Immature natural killer cell (primary cell): ENCODE results near the gene GRAMD2B. TPM values are rescaled to one million over a fixed set of nuclear protein-coding genes. Genes with fewer than 3 reads are reported as not detected.

Source experiments
- DNase-seq, 3 donors: peaks; one replicate each; pipeline ENCODE4 v3.0.0; 2022; ENCODE audit warnings: mixed read lengths in 1 of 3
- H3K27ac Mint-ChIP-seq, 6 donors: one replicate each; pipeline ENCODE4 v1.8.0; 2020; ENCODE audit warnings: mixed read lengths in 6 of 6, mild to moderate bottlenecking in 5 of 6, inconsistent platforms in 4 of 6, moderate library complexity in 3 of 6
- H3K27me3 Mint-ChIP-seq, 3 donors: one replicate each; pipeline ENCODE4 v1.8.0; 2020 to 2021; ENCODE audit warnings: low read depth in 3 of 3, mild to moderate bottlenecking in 3 of 3, mixed read lengths in 3 of 3, moderate library complexity in 3 of 3, inconsistent platforms in 1 of 3
- H3K36me3 Mint-ChIP-seq, 3 donors: one replicate each; pipeline ENCODE4 v1.8.0; 2020; ENCODE audit warnings: mixed read lengths in 3 of 3, inconsistent platforms in 2 of 3, mild to moderate bottlenecking in 2 of 3
- H3K4me1 Mint-ChIP-seq, 2 donors: one replicate each; pipeline ENCODE4 v1.8.0; 2020; ENCODE audit warnings: inconsistent platforms in 2 of 2, mild to moderate bottlenecking in 2 of 2, mixed read lengths in 2 of 2, moderate library complexity in 1 of 2
- H3K4me3 Mint-ChIP-seq, 5 donors: one replicate each; pipeline ENCODE4 v1.8.0; 2020; ENCODE audit warnings: mild to moderate bottlenecking in 5 of 5, mixed read lengths in 5 of 5, inconsistent platforms in 3 of 5, moderate library complexity in 3 of 5
- H3K9me3 Mint-ChIP-seq, 6 donors: one replicate each; pipeline ENCODE4 v1.8.0; 2020; ENCODE audit warnings: mild to moderate bottlenecking in 6 of 6, mixed read lengths in 6 of 6, inconsistent platforms in 4 of 6, moderate library complexity in 3 of 6
- polyA plus RNA-seq, 3 donors: library from polyadenylated mRNA; unstranded; fragments of 300-500 nt; fragmentation: Illumina TruSeq; gene quantifications; one replicate each; pipeline ENCODE4 v1.2.3, GENCODE V29; 2021

The GRAMD2B gene
- polyA plus RNA-seq, 3 donors from 2014 or later = 1.4 to 10.3 (median 4.4) TPM

- H3K27me3 Mint-ChIP-seq = peaks cover 0 to 6% (median 0%) of the 10 kb centered on the region in 3 donors
- DNase-seq = no peak
- no peaks in the 10 kb centered on the region for H3K9me3 Mint-ChIP-seq
- no peaks in the 10 kb centered on the region for H3K36me3 Mint-ChIP-seq
- peaks cover 3 to 4% of the 10 kb centered on the region in 2 donors for H3K4me1 Mint-ChIP-seq
- no peak overlapping the region for H3K4me3 Mint-ChIP-seq
- H3K27ac Mint-ChIP-seq = no peak overlapping the region
Observed at GRCh38 chr5:126503602-126504104, 80.4 kb downstream of the GRAMD2B start.

- H3K4me1 Mint-ChIP-seq = peaks cover 6 to 10% of the 10 kb centered on the region in 2 donors
- H3K27me3 Mint-ChIP-seq = peaks cover 0 to 8% (median 0%) of the 10 kb centered on the region in 3 donors
- DNase-seq = no peak
- no peak overlapping the region for H3K4me3 Mint-ChIP-seq
- no peaks in the 10 kb centered on the region for H3K9me3 Mint-ChIP-seq
- H3K36me3 Mint-ChIP-seq = no peaks in the 10 kb centered on the region
- no peak overlapping the region for H3K27ac Mint-ChIP-seq
Observed at GRCh38 chr5:126506079-126506478, 82.9 kb downstream of the GRAMD2B start.

- Mint-ChIP-seq H3K27ac (peak overlapping the region in 2 of 6 donors; percentile 18 to 42), H3K27me3 (peaks cover 0 to 6% (median 0%) of the 10 kb centered on the region in 3 donors), H3K4me1 (peaks cover 6 to 10% of the 10 kb centered on the region in 2 donors), H3K9me3 (no peaks in the 10 kb centered on the region), H3K36me3 (peaks cover 0 to 3% (median 0%) of the 10 kb centered on the region in 3 donors), H3K4me3 (peak overlapping the region in 1 of 5 donors; percentile 56)
- no peak for DNase-seq
Observed at GRCh38 chr5:126508251-126508961, 85.2 kb downstream of the GRAMD2B start.

GRCh38 chr5:126508962-126509279, 85.7 kb downstream of the GRAMD2B start:
- no peak for DNase-seq
- peaks cover 0 to 3% (median 0%) of the 10 kb centered on the region in 3 donors for H3K36me3 Mint-ChIP-seq
- peak overlapping the region in 1 of 5 donors; percentile 56 for H3K4me3 Mint-ChIP-seq
- no peaks in the 10 kb centered on the region for H3K9me3 Mint-ChIP-seq
- peaks cover 0 to 6% (median 0%) of the 10 kb centered on the region in 3 donors for H3K27me3 Mint-ChIP-seq
- H3K4me1 Mint-ChIP-seq = peaks cover 6 to 10% of the 10 kb centered on the region in 2 donors
- H3K27ac Mint-ChIP-seq = peak overlapping the region in 1 of 6 donors; percentile 18

GRCh38 chr5:126509339-126509738, 86.1 kb downstream of the GRAMD2B start:
- Mint-ChIP-seq H3K27ac (no peak overlapping the region), H3K9me3 (no peaks in the 10 kb centered on the region), H3K27me3 (peaks cover 0 to 6% (median 0%) of the 10 kb centered on the region in 3 donors), H3K4me1 (peaks cover 6 to 10% of the 10 kb centered on the region in 2 donors), H3K36me3 (peaks cover 0 to 3% (median 0%) of the 10 kb centered on the region in 3 donors), H3K4me3 (no peak overlapping the region)
- DNase-seq = no peak

GRCh38 chr5:126511961-126512360, 88.8 kb downstream of the GRAMD2B start:
- no peak for DNase-seq
- H3K27me3 Mint-ChIP-seq = peaks cover 0 to 8% (median 4%) of the 10 kb centered on the region in 3 donors
- no peaks in the 10 kb centered on the region for H3K9me3 Mint-ChIP-seq
- no peak overlapping the region for H3K4me3 Mint-ChIP-seq
- H3K36me3 Mint-ChIP-seq = peaks cover 0 to 3% (median 0%) of the 10 kb centered on the region in 3 donors
- H3K4me1 Mint-ChIP-seq = peaks cover 6 to 10% of the 10 kb centered on the region in 2 donors
- no peak overlapping the region for H3K27ac Mint-ChIP-seq

- no peaks in the 10 kb centered on the region for H3K9me3 Mint-ChIP-seq
- peaks cover 0 to 8% (median 4%) of the 10 kb centered on the region in 3 donors for H3K27me3 Mint-ChIP-seq
- no peak overlapping the region for H3K4me3 Mint-ChIP-seq
- DNase-seq = no peak
- peaks cover 0 to 3% (median 0%) of the 10 kb centered on the region in 3 donors for H3K36me3 Mint-ChIP-seq
- peaks cover 6 to 10% of the 10 kb centered on the region in 2 donors for H3K4me1 Mint-ChIP-seq
- H3K27ac Mint-ChIP-seq = no peak overlapping the region
Observed at GRCh38 chr5:126512451-126512850, 89.2 kb downstream of the GRAMD2B start.

- Mint-ChIP-seq H3K27me3 (peaks cover 0 to 6% (median 5%) of the 10 kb centered on the region in 3 donors), H3K4me3 (no peak overlapping the region), H3K4me1 (peaks cover 6 to 10% of the 10 kb centered on the region in 2 donors), H3K36me3 (peaks cover 0 to 3% (median 0%) of the 10 kb centered on the region in 3 donors), H3K27ac (no peak overlapping the region), H3K9me3 (no peaks in the 10 kb centered on the region)
- no peak for DNase-seq
Observed at GRCh38 chr5:126513302-126513701, 90.1 kb downstream of the GRAMD2B start.

GRCh38 chr5:126513703-126514102, 90.5 kb downstream of the GRAMD2B start:
- Mint-ChIP-seq H3K27ac (no peak overlapping the region), H3K9me3 (no peaks in the 10 kb centered on the region), H3K4me3 (no peak overlapping the region), H3K27me3 (peaks cover 0 to 6% (median 3%) of the 10 kb centered on the region in 3 donors), H3K36me3 (peaks cover 0 to 3% (median 0%) of the 10 kb centered on the region in 3 donors), H3K4me1 (peaks cover 4 to 6% of the 10 kb centered on the region in 2 donors)
- DNase-seq = no peak

- no peaks in the 10 kb centered on the region for H3K9me3 Mint-ChIP-seq
- H3K27ac Mint-ChIP-seq = no peak overlapping the region
- peaks cover 0 to 1% of the 10 kb centered on the region in 2 donors for H3K4me1 Mint-ChIP-seq
- H3K27me3 Mint-ChIP-seq = peaks cover 0 to 6% (median 2%) of the 10 kb centered on the region in 3 donors
- no peak overlapping the region for H3K4me3 Mint-ChIP-seq
- no peak for DNase-seq
- H3K36me3 Mint-ChIP-seq = peaks cover 0 to 3% (median 0%) of the 10 kb centered on the region in 3 donors
Observed at GRCh38 chr5:126514131-126514557, 90.9 kb downstream of the GRAMD2B start.

GRCh38 chr5:126514558-126515141, 91.4 kb downstream of the GRAMD2B start:
- H3K27me3 Mint-ChIP-seq = peaks cover 0 to 6% (median 2%) of the 10 kb centered on the region in 3 donors
- no peak overlapping the region for H3K4me3 Mint-ChIP-seq
- H3K4me1 Mint-ChIP-seq = no peaks in the 10 kb centered on the region
- H3K9me3 Mint-ChIP-seq = no peaks in the 10 kb centered on the region
- H3K36me3 Mint-ChIP-seq = peaks cover 0 to 3% (median 0%) of the 10 kb centered on the region in 3 donors
- H3K27ac Mint-ChIP-seq = no peak overlapping the region
- DNase-seq = no peak

- Mint-ChIP-seq H3K36me3 (peaks cover 0 to 3% (median 0%) of the 10 kb centered on the region in 3 donors), H3K27me3 (peaks cover 0 to 6% (median 2%) of the 10 kb centered on the region in 3 donors), H3K27ac (no peak overlapping the region), H3K4me1 (no peaks in the 10 kb centered on the region), H3K4me3 (no peak overlapping the region), H3K9me3 (no peaks in the 10 kb centered on the region)
- no peak for DNase-seq
Observed at GRCh38 chr5:126515337-126515736, 92.1 kb downstream of the GRAMD2B start.

GRCh38 chr5:126516133-126516532, 92.9 kb downstream of the GRAMD2B start:
- Mint-ChIP-seq H3K27me3 (peaks cover 0 to 6% (median 2%) of the 10 kb centered on the region in 3 donors), H3K27ac (no peak overlapping the region), H3K9me3 (no peaks in the 10 kb centered on the region), H3K4me1 (no peaks in the 10 kb centered on the region), H3K36me3 (peaks cover 0 to 3% (median 0%) of the 10 kb centered on the region in 3 donors), H3K4me3 (no peak overlapping the region)
- no peak for DNase-seq

GRCh38 chr5:126516852-126517251, 93.6 kb downstream of the GRAMD2B start:
- no peaks in the 10 kb centered on the region for H3K9me3 Mint-ChIP-seq
- peaks cover 0 to 6% (median 2%) of the 10 kb centered on the region in 3 donors for H3K27me3 Mint-ChIP-seq
- peaks cover 0 to 3% (median 0%) of the 10 kb centered on the region in 3 donors for H3K36me3 Mint-ChIP-seq
- H3K4me1 Mint-ChIP-seq = no peaks in the 10 kb centered on the region
- no peak for DNase-seq
- no peak overlapping the region for H3K4me3 Mint-ChIP-seq
- H3K27ac Mint-ChIP-seq = no peak overlapping the region
